AG04449 (cell line): Measurements from ENCODE around the gene ARMC6.

Experiments used
- CTCF ChIA-PET: fragments of 350-600 bp; formaldehyde crosslinking; extraction: SDS; loops from one replicate; lab custom pipeline; 2021; ENCODE audit warnings: antibody characterized with exemption; lab: Yijun Ruan, JAX
- POLR2A ChIA-PET: fragments of 400-600, 350-600 bp; formaldehyde crosslinking; extraction: SDS; loops from one replicate; lab custom pipeline; 2020; ENCODE audit warnings: antibody characterized with exemption, inconsistent platforms; lab: Yijun Ruan, JAX
- DNase-seq: peaks from one replicate; pipeline ENCODE4 v3.0.0-alpha.2; 2010; ENCODE audit warnings: low read depth, low spot score
- H3K4me3 ChIP-seq: 2 replicates; pipeline ENCODE4 v1.5.1; 2011; ENCODE audit warnings: low read depth, mild to moderate bottlenecking, control low read depth, low read length
- TF ChIP-seq, protein P1 (sequence below): IDR thresholded peaks from one replicate; pipeline ENCODE4 v1.5.1; 2011; ENCODE audit warnings: mild to moderate bottlenecking, moderate library complexity, low read length, control low read depth, inconsistent platforms; ENCODE audit not compliant: insufficient read depth; ENCODE audit errors: missing control alignments

The ARMC6 gene

DNA sequence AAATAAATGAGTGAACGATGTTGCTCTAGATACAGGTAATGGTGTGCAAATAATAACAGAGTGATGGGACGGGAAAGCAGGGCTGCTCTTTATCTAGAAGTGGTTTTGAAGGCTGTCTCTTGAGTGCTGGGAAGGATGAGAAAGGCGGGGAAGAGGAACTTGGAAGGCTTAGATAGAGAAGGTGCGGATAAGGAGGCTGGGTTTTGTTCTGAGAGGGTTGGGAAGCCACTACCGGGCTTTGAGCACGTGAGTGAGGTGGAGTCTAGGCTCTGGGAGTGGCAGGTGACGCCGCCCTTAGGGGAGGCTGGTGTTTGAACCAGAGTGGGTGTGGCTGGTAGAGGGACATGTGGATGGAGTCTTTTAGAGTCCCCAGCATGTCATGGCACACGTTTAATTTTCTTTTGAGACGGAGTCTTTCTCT is 811 bp downstream of the ARMC6 start:
- TF ChIP-seq, protein P1, sequence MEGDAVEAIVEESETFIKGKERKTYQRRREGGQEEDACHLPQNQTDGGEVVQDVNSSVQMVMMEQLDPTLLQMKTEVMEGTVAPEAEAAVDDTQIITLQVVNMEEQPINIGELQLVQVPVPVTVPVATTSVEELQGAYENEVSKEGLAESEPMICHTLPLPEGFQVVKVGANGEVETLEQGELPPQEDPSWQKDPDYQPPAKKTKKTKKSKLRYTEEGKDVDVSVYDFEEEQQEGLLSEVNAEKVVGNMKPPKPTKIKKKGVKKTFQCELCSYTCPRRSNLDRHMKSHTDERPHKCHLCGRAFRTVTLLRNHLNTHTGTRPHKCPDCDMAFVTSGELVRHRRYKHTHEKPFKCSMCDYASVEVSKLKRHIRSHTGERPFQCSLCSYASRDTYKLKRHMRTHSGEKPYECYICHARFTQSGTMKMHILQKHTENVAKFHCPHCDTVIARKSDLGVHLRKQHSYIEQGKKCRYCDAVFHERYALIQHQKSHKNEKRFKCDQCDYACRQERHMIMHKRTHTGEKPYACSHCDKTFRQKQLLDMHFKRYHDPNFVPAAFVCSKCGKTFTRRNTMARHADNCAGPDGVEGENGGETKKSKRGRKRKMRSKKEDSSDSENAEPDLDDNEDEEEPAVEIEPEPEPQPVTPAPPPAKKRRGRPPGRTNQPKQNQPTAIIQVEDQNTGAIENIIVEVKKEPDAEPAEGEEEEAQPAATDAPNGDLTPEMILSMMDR, result no peak

DNA sequence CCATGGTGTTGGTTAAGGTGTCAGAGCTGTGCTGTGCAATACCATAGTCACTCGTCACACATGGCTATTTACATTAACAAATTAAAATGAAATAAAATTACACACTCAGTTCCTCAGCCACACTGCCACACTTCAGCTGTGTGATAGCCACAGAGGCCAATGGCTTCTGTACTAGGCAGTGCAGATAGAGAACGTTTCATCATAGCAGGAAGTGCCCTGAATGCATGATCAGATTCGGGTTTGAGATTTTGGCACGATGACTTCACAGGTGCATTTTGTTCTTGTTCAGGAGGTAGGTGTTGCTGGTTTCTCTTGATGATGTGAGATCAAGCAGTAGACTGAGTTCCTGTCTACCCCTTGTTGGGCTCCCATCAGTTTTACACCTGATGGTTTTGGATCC is 6.5 kb downstream of the ARMC6 start:
- POLR2A ChIA-PET, result no interaction called here
- no peak overlapping the region for H3K4me3 ChIP-seq
- TF ChIP-seq, protein P1, result no peak
- CTCF ChIA-PET, result interaction anchor here (0.9 to 1.5 kb wide), 2 partner anchors 13 to 17 kb away, joined by 3 to 9 read pairs; no protein-coding TSS in a partner anchor
- no peak for DNase-seq

More for the DNA sequence above, 811 bp downstream of the ARMC6 start:
- no peak for DNase-seq
- peak overlapping the region; percentile 94 for H3K4me3 ChIP-seq
- ChIA-PET CTCF (no interaction called here), POLR2A (no interaction called here)

DNA sequence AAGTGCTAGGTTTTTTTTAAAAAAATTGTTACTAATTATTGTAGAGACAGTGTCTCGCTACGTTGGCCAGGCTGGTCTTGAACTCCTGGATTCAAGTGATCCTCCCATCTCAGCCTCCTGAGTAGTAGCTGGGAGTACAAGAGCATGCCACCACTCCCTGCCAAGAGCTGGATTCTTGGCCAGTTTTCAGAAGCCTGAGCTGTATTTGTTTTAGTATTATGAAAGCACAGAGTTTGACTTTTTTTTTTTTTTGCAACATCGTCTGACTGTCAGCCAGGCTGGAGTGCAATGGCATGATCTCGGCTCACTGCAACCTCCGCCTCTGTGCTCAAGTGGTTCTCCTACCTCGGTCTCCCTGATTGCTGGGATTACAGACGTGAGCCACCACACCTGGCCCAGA is 7.0 kb downstream of the ARMC6 start:
- DNase-seq, result peak; percentile 57
- H3K4me3 ChIP-seq, result no peak overlapping the region
- POLR2A ChIA-PET, result no interaction called here
- TF ChIP-seq, protein P1, result no peak
- CTCF ChIA-PET, result interaction anchor here (0.9 to 1.5 kb wide), 3 partner anchors 11 to 17 kb away, joined by 3 to 9 read pairs (median 3); no protein-coding TSS in a partner anchor

DNA sequence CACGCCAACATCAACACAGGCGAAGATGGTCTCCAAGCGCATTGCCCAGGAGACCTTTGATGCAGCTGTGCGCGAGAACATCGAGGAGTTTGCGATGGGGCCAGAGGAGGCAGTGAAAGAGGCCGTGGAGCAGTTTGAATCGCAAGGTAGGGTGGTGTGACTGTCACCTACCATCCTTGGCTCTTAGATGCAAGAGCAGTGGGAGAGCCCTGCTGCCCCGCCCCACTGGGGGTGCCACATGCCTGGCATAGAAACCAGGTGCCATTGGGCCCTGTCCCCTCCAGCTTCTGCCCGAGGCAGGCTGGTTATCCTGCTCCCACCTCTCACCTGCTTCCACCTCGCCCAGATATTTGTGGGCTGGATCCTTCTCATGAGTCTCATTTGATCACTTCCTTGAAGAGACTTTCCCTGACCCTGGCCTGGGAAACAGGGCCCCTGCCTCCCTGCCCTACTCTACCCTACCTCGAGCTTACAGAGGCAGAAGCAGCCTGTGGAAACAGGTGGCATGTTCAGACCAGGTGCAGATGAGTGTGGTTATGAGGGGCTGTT is 9.4 kb downstream of the ARMC6 start:
- ChIA-PET POLR2A (no interaction called here), CTCF (interaction anchor here (2.5 kb wide), 1 partner anchor 10 kb away, joined by 8 read pairs; no protein-coding TSS in a partner anchor)
- TF ChIP-seq, protein P1, result no peak
- H3K4me3 ChIP-seq, result no peak overlapping the region
- no peak for DNase-seq

DNA sequence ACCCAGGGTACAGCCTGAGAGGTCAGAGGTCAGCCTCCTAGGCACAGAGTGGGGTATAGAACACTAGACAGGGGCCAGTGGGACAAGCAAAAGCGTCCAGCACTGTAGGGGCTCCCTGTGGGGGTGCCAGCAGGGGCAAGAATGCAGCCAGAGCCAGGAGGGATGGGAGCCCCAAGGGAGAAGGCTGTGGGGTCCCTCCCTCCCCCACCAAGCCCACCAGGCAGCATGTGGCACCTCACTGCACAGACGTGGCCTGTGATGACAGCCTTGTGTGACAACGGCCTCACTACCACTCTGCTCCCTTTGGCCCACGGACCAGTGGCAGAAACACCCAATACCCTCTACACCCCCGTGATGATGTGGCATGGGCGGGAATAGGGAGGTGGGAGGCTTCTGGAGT is 10.1 kb downstream of the ARMC6 start:
- TF ChIP-seq, protein P1, result no peak
- ChIA-PET CTCF (interaction anchor here (2.5 kb wide), 1 partner anchor 9 kb away, joined by 8 read pairs; no protein-coding TSS in a partner anchor), POLR2A (no interaction called here)
- DNase-seq, result no peak
- H3K4me3 ChIP-seq, result no peak overlapping the region

DNA sequence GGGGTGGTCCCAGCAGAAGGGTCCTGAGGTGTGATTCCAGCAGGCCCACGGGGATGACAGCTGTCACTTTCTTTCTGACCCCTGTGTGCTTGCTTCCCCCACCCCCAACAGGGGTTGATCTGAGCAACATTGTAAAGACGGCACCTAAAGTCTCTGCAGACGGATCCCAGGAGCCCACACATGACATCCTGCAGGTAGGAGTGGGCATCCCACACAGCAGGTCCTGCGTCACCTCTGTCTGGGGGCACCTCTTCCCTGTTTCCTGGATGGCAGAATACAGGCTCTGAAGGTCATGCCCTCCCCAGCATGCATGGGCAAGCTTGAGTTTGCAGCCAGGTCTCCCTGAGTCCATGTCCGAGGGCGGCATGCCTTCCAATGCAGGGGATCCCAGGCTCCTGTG is 10.5 kb downstream of the ARMC6 start:
- ChIA-PET POLR2A (no interaction called here), CTCF (interaction anchor here (2.5 kb wide), 1 partner anchor 9 kb away, joined by 8 read pairs; no protein-coding TSS in a partner anchor)
- TF ChIP-seq, protein P1, result no peak
- no peak for DNase-seq
- H3K4me3 ChIP-seq, result no peak overlapping the region
